DND-41 (cell line): ENCODE data around the gene LRIT3.

ENCODE experiments used
- ATAC-seq: fragments of 200-7000 bp; cut with Tn5 transposase; 3 replicates; pipeline ENCODE4 v1.9.1; 2021; ENCODE audit warnings: low read depth; ENCODE audit not compliant: insufficient read depth
- DNase-seq: peaks from one replicate; pipeline ENCODE4 v3.0.0-alpha.2; 2020
- H2AFZ ChIP-seq: 2 replicates; pipeline ENCODE4 v1.6.0; 2012; ENCODE audit warnings: low read depth, low read length
- H3K27ac ChIP-seq: 2 replicates; pipeline ENCODE4 v1.5.1; 2012; ENCODE audit warnings: low read length, inconsistent platforms
- H3K27me3 ChIP-seq: fragments of 200-600 bp; sonication (generic); 2 replicates; pipeline ENCODE4 v1.6.0; 2012; ENCODE audit warnings: low read length, mild to moderate bottlenecking, inconsistent platforms; ENCODE audit not compliant: insufficient read depth, poor library complexity
- H3K36me3 ChIP-seq: 2 replicates; pipeline ENCODE4 v1.5.1; 2012; ENCODE audit warnings: low read length, inconsistent platforms; ENCODE audit not compliant: insufficient read depth
- H3K4me1 ChIP-seq: 2 replicates; pipeline ENCODE4 v1.5.1; 2012; ENCODE audit warnings: mild to moderate bottlenecking, low read length; ENCODE audit not compliant: insufficient read depth
- H3K4me2 ChIP-seq: 2 replicates; pipeline ENCODE4 v1.6.0; 2012; ENCODE audit warnings: mild to moderate bottlenecking, moderate library complexity, low read length, inconsistent platforms; ENCODE audit not compliant: insufficient read depth
- H3K4me3 ChIP-seq, 2 experiments: fragments of 200-600 bp in 1 of 2; shearing (Covaris generic) in 1 of 2; 2 replicates each; pipeline ENCODE4 v1.5.1; 2012 to 2016; ENCODE audit warnings: inconsistent platforms in 2 of 2, low read length in 2 of 2, mild to moderate bottlenecking in 2 of 2, low read depth in 1 of 2, moderate library complexity in 1 of 2
- H3K79me2 ChIP-seq: 2 replicates; pipeline ENCODE4 v1.6.0; 2012; ENCODE audit warnings: low read length, inconsistent platforms; ENCODE audit not compliant: insufficient read depth
- H3K9ac ChIP-seq: 2 replicates; pipeline ENCODE4 v1.6.0; 2012; ENCODE audit warnings: low read depth, mild to moderate bottlenecking, inconsistent platforms, low read length, moderate library complexity
- H3K9me3 ChIP-seq: 2 replicates; pipeline ENCODE4 v1.5.1; 2012; ENCODE audit warnings: low read length, moderate library complexity, mild to moderate bottlenecking, inconsistent platforms; ENCODE audit not compliant: insufficient read depth, severe bottlenecking
- H4K20me1 ChIP-seq: 2 replicates; pipeline ENCODE4 v1.6.0; 2012; ENCODE audit warnings: low read length; ENCODE audit not compliant: insufficient read depth
- CTCF ChIP-seq: IDR thresholded peaks from 2 replicates; pipeline ENCODE4 v1.5.1; 2012; ENCODE audit warnings: borderline replicate concordance, low read length, moderate library complexity, mild to moderate bottlenecking; ENCODE audit not compliant: poor library complexity, severe bottlenecking; ENCODE audit errors: extremely low read depth
- EZH2 ChIP-seq: IDR thresholded peaks from 3 replicates; pipeline ENCODE4 v1.6.1; 2012; ENCODE audit warnings: borderline replicate concordance, low read depth, mild to moderate bottlenecking, moderate library complexity, low read length, inconsistent platforms; ENCODE audit not compliant: severe bottlenecking

The LRIT3 gene

GRCh38 chr4:109878355-109878754 is 30.4 kb downstream of the LRIT3 start:
- no peak for TF ChIP-seq EZH2
- TF ChIP-seq CTCF, result no peak
- no peak overlapping the region for H3K4me3 ChIP-seq
- H3K4me1 ChIP-seq, result no peaks in the 10 kb centered on the region
- no peaks in the 10 kb centered on the region for H3K9me3 ChIP-seq
- H3K9ac ChIP-seq, result no peak overlapping the region
- H2AFZ ChIP-seq, result no peak overlapping the region
- H3K27ac ChIP-seq, result no peak overlapping the region
- no peaks in the 10 kb centered on the region for H3K27me3 ChIP-seq
- H4K20me1 ChIP-seq, result no peaks in the 10 kb centered on the region
- H3K79me2 ChIP-seq, result no peaks in the 10 kb centered on the region
- ATAC-seq, result no peak
- no peaks in the 10 kb centered on the region for H3K36me3 ChIP-seq
- no peak overlapping the region for H3K4me2 ChIP-seq
- no peak for DNase-seq

GRCh38 chr4:109879081-109879480 is 31.2 kb downstream of the LRIT3 start:
- Histone ChIP-seq H3K4me3 (no peak overlapping the region), H2AFZ (no peak overlapping the region), H3K27ac (no peak overlapping the region), H3K27me3 (no peaks in the 10 kb centered on the region), H3K9ac (no peak overlapping the region), H3K9me3 (no peaks in the 10 kb centered on the region), H3K4me1 (no peaks in the 10 kb centered on the region), H4K20me1 (no peaks in the 10 kb centered on the region), H3K36me3 (no peaks in the 10 kb centered on the region), H3K4me2 (no peak overlapping the region), H3K79me2 (no peaks in the 10 kb centered on the region)
- no peak for TF ChIP-seq CTCF
- TF ChIP-seq EZH2, result no peak
- no peak for ATAC-seq
- no peak for DNase-seq

GRCh38 chr4:109879636-109880314 is 31.9 kb downstream of the LRIT3 start:
- H2AFZ ChIP-seq, result no peak overlapping the region
- H3K79me2 ChIP-seq, result no peaks in the 10 kb centered on the region
- no peaks in the 10 kb centered on the region for H3K27me3 ChIP-seq
- no peak overlapping the region for H3K9ac ChIP-seq
- TF ChIP-seq CTCF (no peak), EZH2 (no peak)
- H3K36me3 ChIP-seq, result no peaks in the 10 kb centered on the region
- no peaks in the 10 kb centered on the region for H3K9me3 ChIP-seq
- H3K4me2 ChIP-seq, result no peak overlapping the region
- no peaks in the 10 kb centered on the region for H3K4me1 ChIP-seq
- no peak for DNase-seq
- ATAC-seq, result no peak
- H3K27ac ChIP-seq, result no peak overlapping the region
- no peak overlapping the region for H3K4me3 ChIP-seq
- H4K20me1 ChIP-seq, result no peaks in the 10 kb centered on the region
